Fibroblast of lung (primary cell): ENCODE data around the gene NUDT6. TPM values are rescaled to one million over a fixed set of nuclear protein-coding genes. Genes with fewer than 3 reads are reported as not detected.
"Not testable (repeated sequence)": the region's sequence is repeated elsewhere in the genome, so short reads cannot be mapped to it uniquely, and the experiment has no call there.

Experiments used
- DNase-seq, 2 donors: peaks; one replicate each; pipeline versions ENCODE4 v3.0.0 to v3.0.0-alpha.2; 2010; ENCODE audit warnings: low read depth in 2 of 2
- H2AFZ ChIP-seq: 2 replicates; pipeline ENCODE4 v1.5.1; 2012; ENCODE audit warnings: low read length, control low read depth, inconsistent platforms
- H3K27ac ChIP-seq: 2 replicates; pipeline ENCODE4 v1.5.1; 2011; ENCODE audit warnings: low read length, control low read depth; ENCODE audit not compliant: insufficient read depth
- H3K27me3 ChIP-seq: 2 replicates; pipeline ENCODE4 v1.5.1; 2011; ENCODE audit warnings: mild to moderate bottlenecking, low read length; ENCODE audit not compliant: control insufficient read depth, insufficient read depth
- H3K36me3 ChIP-seq: 2 replicates; pipeline ENCODE4 v1.5.1; 2011; ENCODE audit warnings: low read length; ENCODE audit not compliant: control insufficient read depth, insufficient read depth
- H3K4me1 ChIP-seq: 2 replicates; pipeline ENCODE4 v1.5.1; 2011; ENCODE audit warnings: low read length; ENCODE audit not compliant: control insufficient read depth, insufficient read depth; ENCODE audit errors: extremely low read depth
- H3K4me2 ChIP-seq: 2 replicates; pipeline ENCODE4 v1.5.1; 2011; ENCODE audit warnings: low read length, control low read depth; ENCODE audit not compliant: insufficient read depth; ENCODE audit errors: extremely low read depth
- H3K4me3 ChIP-seq, 4 experiments: fragments of 200-600 bp in 1 of 4; sonication (generic) in 1 of 4; replicated peaks in 1 of 4; 2 replicates each; pipeline ENCODE4 v1.5.1; 2011 to 2016; ENCODE audit warnings: low read length in 4 of 4, low read depth in 3 of 4, mild to moderate bottlenecking in 3 of 4, control low read depth in 2 of 4, inconsistent platforms in 1 of 4, mixed read lengths in 1 of 4; ENCODE audit not compliant: insufficient read depth in 1 of 4; ENCODE audit errors: control extremely low read depth in 1 of 4
- H3K79me2 ChIP-seq: 2 replicates; pipeline ENCODE4 v1.5.1; 2012; ENCODE audit warnings: mild to moderate bottlenecking, low read length, inconsistent platforms; ENCODE audit not compliant: control insufficient read depth, insufficient read depth
- H3K9ac ChIP-seq: 2 replicates; pipeline ENCODE4 v1.5.1; 2011; ENCODE audit warnings: mild to moderate bottlenecking, low read length, control low read depth; ENCODE audit not compliant: insufficient read depth
- H3K9me3 ChIP-seq: 2 replicates; pipeline ENCODE4 v1.5.1; 2012; ENCODE audit warnings: low read depth, low read length; ENCODE audit not compliant: control insufficient read depth, insufficient read depth
- H4K20me1 ChIP-seq: 2 replicates; pipeline ENCODE4 v1.5.1; 2011; ENCODE audit warnings: low read length; ENCODE audit not compliant: control insufficient read depth, insufficient read depth; ENCODE audit errors: extremely low read depth
- EZH2 ChIP-seq: IDR thresholded peaks from 2 replicates; pipeline ENCODE4 v1.5.1; 2012; ENCODE audit warnings: low read length, control low read depth, mild to moderate bottlenecking; ENCODE audit errors: missing control alignments
- polyA plus RNA-seq, 2 donors: library from polyadenylated mRNA; depleted of rRNA in 1 of 2; stranded (reverse) in 1 of 2; unstranded in 1 of 2; fragments of >200 nt; gene quantifications; 2 replicates each; pipeline ENCODE4 v1.2.1, GENCODE V29; 2011 to 2012; ENCODE audit warnings: missing spikeins in 1 of 2
- total RNA-seq: library from RNA; depleted of rRNA; stranded (reverse); fragments of >200 nt; gene quantifications from 2 replicates; pipeline ENCODE4 v1.2.1, GENCODE V29; 2014
- TF ChIP-seq, protein P1 (sequence below), 2 donors: IDR thresholded peaks in 1 of 2; conservative IDR thresholded peaks in 1 of 2; 1 replicate in 1 of 2; 2 replicates in 1 of 2; pipeline ENCODE4 v1.5.1; 2011 to 2012; ENCODE audit warnings: low read length in 2 of 2, control low read depth in 1 of 2, inconsistent platforms in 1 of 2, low read depth in 1 of 2, mild to moderate bottlenecking in 1 of 2

NUDT6 gene
- total and polyA plus RNA-seq, 2 donors (not counting 1 experiment from before 2014, with no cell fraction given), result 5.0 to 8.6 TPM

DNA sequence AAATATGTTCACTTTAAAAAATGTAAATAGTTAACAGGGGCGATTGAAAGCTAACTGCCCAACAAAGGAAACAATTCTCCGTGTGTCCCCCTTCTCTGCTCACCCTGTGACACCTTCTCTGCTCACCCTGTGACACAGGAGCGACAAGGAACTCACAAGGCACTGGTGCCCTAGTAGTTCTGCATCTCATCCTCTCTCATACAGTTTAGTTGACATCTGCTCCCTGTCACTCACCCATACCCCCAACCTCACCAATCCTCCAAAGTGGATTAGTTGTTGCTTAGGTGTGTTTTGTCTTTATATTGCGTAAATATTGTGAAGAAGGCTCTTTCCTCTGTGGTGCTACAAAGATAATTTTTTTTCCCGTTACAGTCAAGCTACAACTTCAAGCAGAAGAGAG is 46.4 kb downstream of the NUDT6 start:
- Histone ChIP-seq H3K79me2 (peaks cover 53% of the 10 kb centered on the region), H3K4me2 (peak overlapping the region; percentile 1), H3K27ac (no peak overlapping the region)

DNA sequence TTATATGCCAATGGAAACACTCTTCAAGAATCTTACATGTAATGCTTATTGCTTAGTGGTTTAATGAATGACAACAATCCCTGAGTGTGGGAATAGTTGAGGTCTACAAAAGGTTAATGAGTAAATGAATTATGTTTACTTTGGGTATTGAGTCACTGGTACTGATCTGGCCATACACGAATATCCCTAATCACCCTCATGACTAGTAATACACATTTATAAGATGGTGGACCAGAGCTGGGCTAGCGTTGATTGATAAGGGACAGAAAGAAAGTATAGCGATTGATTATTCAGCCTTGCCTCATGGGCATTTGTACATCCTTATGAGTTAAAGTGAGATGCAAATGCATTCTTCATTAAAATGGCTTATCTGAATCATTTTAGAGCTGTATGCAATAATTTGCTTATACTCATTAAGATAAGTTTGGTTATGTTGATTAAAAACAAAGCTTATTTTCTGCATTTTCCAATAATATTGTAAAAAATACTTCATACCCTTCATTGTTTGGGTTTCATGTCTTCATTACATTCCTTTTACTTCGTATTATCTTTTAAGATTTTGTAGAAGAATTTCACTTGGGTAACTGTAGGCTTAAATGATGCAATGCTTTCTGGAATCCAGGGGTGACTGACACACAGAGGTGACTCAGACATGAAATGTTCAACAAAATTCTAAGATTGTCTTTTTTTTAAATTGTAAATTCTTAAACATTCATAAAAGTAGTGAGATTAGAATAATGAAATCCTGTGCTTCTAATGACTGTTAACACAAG is 48.4 kb downstream of the NUDT6 start:
- Histone ChIP-seq H3K4me2 (peak overlapping the region; percentile 80), H3K27ac (peak overlapping the region; percentile 50), H3K79me2 (peaks cover 65% of the 10 kb centered on the region), H3K36me3 (peaks cover 5% of the 10 kb centered on the region), H3K27me3 (no peaks in the 10 kb centered on the region), H3K4me3 (peak overlapping the region in 2 of 4 experiments; percentile 7 to 29), H4K20me1 (no peaks in the 10 kb centered on the region), H2AFZ (no peak overlapping the region), H3K9ac (no peak overlapping the region), H3K4me1 (peaks cover 15% of the 10 kb centered on the region), H3K9me3 (no peaks in the 10 kb centered on the region)
- peak; percentile 88 to 92 for DNase-seq
- TF ChIP-seq, protein P1, sequence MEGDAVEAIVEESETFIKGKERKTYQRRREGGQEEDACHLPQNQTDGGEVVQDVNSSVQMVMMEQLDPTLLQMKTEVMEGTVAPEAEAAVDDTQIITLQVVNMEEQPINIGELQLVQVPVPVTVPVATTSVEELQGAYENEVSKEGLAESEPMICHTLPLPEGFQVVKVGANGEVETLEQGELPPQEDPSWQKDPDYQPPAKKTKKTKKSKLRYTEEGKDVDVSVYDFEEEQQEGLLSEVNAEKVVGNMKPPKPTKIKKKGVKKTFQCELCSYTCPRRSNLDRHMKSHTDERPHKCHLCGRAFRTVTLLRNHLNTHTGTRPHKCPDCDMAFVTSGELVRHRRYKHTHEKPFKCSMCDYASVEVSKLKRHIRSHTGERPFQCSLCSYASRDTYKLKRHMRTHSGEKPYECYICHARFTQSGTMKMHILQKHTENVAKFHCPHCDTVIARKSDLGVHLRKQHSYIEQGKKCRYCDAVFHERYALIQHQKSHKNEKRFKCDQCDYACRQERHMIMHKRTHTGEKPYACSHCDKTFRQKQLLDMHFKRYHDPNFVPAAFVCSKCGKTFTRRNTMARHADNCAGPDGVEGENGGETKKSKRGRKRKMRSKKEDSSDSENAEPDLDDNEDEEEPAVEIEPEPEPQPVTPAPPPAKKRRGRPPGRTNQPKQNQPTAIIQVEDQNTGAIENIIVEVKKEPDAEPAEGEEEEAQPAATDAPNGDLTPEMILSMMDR (conservative IDR thresholded peaks at IDR 0.05 in 1 of 2, IDR thresholded peaks at IDR 0.05 in 1 of 2; ENCODE audit: low read depth in 1 of 2, low read length in 2 of 2), result no peak
- no peak for TF ChIP-seq EZH2

More for the DNA sequence above, 46.4 kb downstream of the NUDT6 start:
- no peak overlapping the region for H3K4me3 ChIP-seq
- H3K4me1 ChIP-seq, result peaks cover 15% of the 10 kb centered on the region
- no peak for DNase-seq
- H3K27me3 ChIP-seq, result no peaks in the 10 kb centered on the region
- no peak overlapping the region for H2AFZ ChIP-seq
- TF ChIP-seq, protein P1 (conservative IDR thresholded peaks at IDR 0.05 in 1 of 2, IDR thresholded peaks at IDR 0.05 in 1 of 2; ENCODE audit: low read depth in 1 of 2, low read length in 2 of 2), result no peak
- TF ChIP-seq EZH2, result no peak
- peaks cover 5% of the 10 kb centered on the region for H3K36me3 ChIP-seq
- no peak overlapping the region for H3K9ac ChIP-seq
- H3K9me3 ChIP-seq, result no peaks in the 10 kb centered on the region
- H4K20me1 ChIP-seq, result no peaks in the 10 kb centered on the region

DNA sequence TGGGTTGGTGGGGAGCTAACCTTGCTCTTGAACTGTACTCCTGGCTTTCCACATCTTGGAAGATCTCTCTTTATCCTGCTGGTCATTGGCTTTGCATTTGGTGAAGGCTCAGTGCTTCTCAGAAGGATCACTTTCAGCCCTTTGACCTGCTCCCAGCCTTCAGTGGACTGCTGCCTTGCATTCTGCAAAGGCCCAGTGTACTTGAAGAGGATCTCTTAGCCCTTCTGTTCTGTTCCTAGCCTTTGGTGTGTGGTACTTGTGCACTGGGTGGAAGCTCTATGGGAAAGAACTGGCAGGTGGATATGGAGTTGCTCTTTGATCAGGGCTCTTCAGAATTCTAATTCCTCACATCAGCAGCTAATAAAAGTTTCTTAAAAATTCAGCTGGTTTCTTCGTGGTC is 49.3 kb downstream of the NUDT6 start:
- Histone ChIP-seq H3K27me3 (no peaks in the 10 kb centered on the region), H3K9ac (no peak overlapping the region), H4K20me1 (no peaks in the 10 kb centered on the region), H2AFZ (no peak overlapping the region), H3K27ac (peak overlapping the region; percentile 51), H3K79me2 (peaks cover 68% of the 10 kb centered on the region), H3K4me2 (peak overlapping the region; percentile 47), H3K36me3 (peaks cover 5% of the 10 kb centered on the region), H3K4me1 (peaks cover 15% of the 10 kb centered on the region), H3K4me3 (no peak overlapping the region), H3K9me3 (no peaks in the 10 kb centered on the region)
- TF ChIP-seq, protein P1 (conservative IDR thresholded peaks at IDR 0.05 in 1 of 2, IDR thresholded peaks at IDR 0.05 in 1 of 2; ENCODE audit: low read depth in 1 of 2, low read length in 2 of 2), result no peak
- TF ChIP-seq EZH2, result no peak
- no peak for DNase-seq

DNA sequence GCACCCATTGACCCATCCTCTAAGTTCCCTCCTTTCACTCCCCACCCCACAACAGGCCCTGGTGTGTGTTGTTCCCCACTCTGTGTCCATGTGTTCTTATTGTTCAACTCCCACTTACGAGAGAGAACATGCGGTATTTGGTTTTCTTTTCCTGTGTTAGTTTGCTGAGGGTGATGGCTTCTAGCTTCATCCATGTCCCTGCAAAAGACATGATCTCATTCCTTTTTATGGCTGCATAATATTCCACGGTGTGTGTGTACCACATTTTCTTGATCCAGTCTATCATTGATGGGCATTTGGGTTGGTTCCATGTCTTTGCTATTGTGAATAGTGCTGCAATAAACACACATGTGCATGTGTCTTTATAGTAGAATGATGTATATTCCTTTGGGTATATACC is 54.2 kb downstream of the NUDT6 start:
- H3K79me2 ChIP-seq, result peaks cover 86% of the 10 kb centered on the region
- H3K27ac ChIP-seq, H3K9ac ChIP-seq, H3K9me3 ChIP-seq, H3K36me3 ChIP-seq, H3K4me1 ChIP-seq, H4K20me1 ChIP-seq, H3K4me3 ChIP-seq, DNase-seq, H3K27me3 ChIP-seq, H2AFZ ChIP-seq, H3K4me2 ChIP-seq: not testable (repeated sequence)
